HG02759 (cell line): Measurements from ENCODE around the gene GSTT2.

Experiments
- ATAC-seq: cut with Tn5 transposase; IDR thresholded peaks from one replicate; pipeline ENCODE4 v1.9.1; 2021; ENCODE audit warnings: mild to moderate bottlenecking, moderate library complexity; ENCODE audit not compliant: unreplicated experiment

Gene GSTT2

DNA sequence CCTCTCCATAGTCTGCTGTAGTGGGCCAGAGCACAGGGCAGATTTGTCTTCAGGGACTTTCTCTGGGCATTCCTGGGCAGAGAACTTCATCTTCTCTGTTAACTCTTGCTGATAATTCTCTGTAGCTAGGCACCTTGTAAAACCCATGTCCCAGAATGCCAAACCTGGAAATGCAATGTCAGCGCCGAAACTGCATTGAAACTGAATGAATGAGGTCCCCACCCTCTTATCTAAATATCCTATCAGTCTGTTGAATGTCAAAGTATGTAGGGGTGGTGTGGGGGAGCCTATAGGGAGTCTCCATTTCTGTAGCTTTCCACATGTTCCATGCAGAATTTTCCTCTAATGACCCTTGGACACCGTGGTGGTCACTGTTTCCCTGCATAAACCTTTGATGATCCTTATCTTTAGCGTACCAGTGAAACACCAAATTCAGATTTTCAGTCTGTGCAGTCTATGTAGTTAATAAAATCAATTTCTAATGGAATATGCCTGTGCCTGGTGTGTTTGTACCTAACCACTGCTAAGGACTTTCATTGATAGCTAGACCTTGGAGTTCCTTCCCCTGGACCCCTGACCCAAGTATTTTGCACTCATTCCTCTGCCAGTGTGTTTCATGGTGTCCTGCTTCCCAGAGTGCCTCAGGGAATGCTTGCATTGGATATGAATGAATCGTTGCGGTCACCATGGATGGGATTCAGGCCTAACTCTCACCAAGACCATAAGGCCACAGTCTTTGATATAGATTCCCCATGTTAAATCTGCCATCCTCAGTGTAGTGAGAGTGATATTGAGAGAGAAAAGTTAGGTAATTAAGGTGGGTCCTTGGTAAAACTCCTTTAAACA is 28.7 kb downstream of the GSTT2 start:
- ATAC-seq: no peak

DNA sequence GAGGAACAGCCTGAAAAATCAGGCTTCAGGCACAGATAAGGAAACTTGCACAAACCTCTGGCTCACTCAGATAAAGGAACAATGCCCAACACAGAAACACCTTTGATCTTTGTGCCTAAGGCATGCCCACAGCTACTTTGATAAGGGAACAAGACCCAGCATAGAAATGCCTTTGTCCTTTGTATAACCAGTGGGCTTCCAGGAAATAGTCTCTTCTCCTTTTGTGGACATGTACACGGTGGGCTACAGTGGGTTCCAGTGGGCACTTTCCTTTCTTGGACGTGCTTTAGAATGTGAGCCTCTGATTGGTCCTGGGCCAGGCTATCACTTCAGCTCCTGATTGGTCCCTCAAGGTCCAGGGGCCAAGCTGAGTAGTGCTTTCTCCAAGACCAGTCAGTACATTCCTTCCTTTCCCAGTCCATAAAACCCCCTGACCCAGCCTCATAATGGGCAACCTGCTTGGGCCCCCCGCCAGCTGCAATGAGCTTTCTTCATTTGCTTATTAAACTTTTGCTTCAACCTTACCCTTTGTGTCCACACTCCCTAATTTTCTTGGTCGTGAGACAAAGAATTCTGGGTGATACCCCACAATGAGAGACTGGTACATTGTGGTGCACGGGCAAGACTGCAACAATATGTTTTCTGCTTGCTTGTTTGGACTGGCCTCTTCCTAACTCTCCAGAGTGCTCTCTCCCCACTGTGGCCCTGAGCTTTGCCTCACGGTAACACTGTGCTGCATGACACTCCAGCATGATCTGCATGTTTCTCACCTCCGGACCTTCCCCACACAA is 29.5 kb downstream of the GSTT2 start:
- ATAC-seq: no peak

DNA sequence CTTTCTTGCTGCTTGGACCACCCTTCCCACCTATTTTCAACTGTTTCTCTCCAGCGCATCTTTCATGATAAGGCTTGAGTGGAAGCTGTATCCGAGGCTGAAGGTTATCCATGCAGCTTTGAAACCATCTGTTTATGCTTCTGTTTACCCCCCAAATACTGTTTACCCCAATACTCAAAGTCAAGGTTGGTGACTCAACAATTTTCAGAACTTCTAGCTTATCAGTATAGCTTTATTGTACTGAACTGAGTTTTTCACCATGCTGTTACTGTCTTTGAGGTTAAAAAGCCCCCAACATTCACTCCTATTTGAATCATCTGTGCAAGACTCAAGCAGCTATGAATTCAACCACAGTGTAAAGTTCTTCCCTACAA is 30.1 kb downstream of the GSTT2 start:
- ATAC-seq: no peak

DNA sequence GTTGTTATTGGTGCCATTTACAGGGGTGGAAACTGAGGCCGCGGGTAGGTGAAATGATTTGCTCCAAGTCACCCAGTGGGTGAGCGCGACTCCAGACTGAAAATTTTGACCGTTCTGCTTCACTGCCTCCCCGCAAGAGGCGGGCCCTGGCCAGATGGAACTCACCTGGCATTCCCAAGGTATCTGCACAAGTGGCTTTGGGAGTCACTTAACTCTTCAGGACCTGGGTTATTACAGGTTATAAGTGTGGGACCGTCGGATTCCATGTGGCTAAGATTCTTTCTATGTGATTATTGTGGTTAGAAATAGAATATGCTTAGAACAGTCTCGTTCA is 31.8 kb downstream of the GSTT2 start:
- no peak for ATAC-seq

DNA sequence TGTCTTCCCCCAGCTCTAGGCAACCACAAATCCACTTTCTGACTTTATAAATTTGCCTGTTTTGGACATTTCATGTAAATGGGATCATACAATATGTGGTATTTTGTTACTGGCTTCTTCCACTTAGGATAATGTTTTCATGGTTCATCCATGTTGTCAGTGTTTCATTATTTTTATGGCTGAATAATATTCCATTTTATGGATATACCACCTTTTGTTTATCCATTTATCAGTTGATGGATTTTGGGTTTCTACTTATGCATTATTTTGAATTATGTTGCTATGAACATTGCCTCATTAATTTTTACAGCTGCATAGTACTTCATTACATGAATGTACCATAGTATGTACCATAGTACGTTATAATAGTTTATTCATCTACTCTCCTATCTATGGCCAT is 36.2 kb downstream of the GSTT2 start:
- ATAC-seq: no peak

DNA sequence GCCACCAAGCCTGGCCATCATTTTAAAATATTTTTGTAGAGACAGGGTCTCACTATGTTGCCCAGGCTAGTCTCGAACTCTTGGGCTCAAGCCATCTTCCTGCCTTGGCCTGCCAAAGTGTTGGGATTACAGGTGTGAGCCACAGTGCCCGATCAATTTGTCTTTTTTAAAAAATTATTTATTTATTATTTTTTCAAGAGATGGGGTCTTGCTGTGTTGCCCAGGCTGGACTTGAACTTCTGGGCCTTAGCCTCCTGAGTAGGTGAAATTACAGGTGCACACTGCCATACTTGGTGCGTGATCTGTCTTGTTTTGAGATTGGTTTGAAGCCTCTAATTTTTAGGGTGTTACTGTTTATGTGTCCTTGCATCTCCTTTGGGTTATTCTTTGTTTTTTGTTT is 41.4 kb downstream of the GSTT2 start:
- ATAC-seq: no peak

DNA sequence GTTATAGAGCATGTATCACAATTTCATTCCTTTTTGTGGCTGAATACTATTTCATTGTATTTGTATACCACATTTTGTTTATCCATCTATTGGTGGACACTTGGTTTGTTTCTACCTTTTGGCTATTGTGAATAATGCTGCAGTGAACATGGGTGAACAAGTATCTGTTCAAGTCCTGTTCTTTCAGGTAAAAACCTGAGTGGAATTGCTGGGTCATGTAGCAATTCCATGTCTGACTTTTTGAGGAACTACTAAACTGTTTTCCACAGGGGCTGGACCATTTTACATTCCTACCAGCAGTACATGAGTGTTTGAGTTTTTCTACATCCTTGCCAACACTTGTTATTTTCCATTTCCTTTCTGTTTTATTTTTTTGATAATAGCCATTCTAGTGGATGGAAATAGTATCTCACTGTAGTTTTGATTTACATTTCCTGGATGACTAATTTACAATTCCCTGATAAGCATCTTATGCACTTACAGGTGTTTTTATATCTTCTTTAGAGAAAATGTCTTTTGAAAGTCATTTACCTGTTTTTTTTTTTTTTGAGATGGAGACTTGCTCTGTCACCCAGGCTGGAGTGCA is 43.4 kb downstream of the GSTT2 start:
- no peak for ATAC-seq

DNA sequence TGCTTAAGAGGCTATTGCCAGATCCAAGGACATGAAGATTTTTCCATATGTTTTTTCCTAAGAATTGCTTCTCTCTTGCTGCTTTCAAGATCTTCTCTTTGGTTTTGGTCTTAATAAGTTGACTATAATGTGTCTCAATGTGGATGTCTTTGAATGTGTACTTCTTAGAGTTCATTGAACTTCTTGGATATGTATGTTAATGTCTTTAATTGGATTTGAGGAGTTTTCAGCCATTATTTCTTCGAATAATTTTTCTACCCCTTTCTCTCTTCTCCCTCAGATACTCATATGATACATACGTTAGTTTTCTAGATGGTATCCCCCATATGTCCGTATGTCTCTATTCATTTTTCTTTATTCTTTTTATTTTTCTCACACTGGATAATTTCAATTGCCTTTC is 44.4 kb downstream of the GSTT2 start:
- no peak for ATAC-seq

DNA sequence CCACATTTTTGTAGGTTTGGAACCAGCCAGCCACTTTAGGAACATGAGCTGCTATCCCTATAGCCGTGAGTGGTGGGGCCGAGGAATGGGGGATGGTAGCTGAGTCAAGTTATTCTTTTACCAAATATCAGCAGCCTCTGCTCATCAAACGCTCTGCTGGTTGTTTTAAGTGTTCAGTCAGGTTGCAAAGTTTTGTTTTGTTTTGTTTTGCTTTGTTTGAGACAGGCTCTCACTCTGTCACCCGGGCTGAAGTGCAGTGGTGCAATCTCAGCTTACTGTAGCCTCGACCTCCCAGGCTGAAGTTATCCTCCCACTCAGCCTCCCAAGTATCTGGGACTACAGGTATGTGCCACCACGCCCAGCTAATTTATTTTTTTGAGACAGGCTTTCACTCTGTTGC is 45.5 kb downstream of the GSTT2 start:
- ATAC-seq: no peak

DNA sequence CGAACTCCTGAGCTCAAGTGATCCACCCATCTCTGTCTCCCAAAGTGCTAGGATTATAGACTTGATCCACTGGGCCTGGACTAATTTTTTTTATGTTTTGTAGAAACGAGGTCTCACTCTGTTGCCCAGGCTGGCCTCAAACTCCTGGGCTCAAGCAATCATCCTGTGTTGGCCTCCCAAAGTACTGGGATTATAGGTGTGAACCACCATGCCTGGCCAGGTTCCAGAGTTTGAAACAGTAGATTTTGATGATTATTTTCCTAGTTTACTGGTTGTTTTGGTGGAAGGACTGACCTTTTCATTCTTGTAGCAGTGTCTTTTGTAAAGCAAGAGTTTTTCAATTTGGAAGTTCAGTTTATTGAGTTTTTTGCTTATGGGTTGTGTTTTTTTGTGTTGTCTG is 46.1 kb downstream of the GSTT2 start:
- no peak for ATAC-seq

DNA sequence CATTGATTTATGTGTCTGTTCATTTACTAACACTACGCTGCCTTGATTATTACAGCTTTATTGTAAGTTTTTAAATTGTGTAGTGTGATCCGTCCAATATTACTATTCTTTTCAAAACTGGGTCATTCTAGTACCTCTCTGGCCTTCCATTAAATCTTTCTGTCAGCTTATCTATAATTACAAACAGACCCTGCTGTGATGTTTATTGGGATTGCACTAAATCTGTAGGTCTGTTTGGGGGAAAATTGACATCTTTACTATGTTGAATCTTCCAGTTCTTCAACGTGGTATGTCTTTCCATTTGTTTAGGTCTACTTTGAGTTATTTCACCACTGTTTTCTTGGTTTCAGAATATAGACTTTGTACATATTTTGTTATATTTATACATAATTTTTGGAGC is 46.8 kb downstream of the GSTT2 start:
- no peak for ATAC-seq

DNA sequence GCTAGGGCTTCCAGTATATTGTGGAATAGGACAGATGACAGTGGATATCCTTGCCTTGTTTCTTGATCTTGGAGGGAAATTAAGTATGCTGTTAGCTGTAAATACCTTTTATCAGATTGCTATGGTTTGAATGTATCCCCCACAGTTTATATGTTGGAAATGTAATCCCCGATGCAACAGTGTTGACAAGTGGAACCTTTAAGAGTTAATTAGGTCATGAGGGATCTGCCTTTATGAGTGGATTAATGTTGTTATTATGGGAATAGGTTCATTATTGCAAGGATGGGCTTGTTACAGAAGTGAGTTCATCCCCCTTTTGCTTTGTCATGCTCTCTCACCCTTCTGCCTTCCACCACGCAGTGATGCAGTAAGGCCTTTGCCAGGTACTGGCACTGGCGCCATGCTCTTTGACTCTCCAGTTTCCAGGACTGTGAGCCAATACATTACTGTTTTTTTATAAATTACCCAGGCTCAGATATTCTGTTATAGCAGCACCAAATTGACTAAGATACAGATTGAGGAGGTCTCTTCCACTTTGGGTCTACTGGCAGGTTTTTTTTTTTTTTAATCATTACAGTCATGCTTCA is 47.5 kb downstream of the GSTT2 start:
- ATAC-seq: no peak

DNA sequence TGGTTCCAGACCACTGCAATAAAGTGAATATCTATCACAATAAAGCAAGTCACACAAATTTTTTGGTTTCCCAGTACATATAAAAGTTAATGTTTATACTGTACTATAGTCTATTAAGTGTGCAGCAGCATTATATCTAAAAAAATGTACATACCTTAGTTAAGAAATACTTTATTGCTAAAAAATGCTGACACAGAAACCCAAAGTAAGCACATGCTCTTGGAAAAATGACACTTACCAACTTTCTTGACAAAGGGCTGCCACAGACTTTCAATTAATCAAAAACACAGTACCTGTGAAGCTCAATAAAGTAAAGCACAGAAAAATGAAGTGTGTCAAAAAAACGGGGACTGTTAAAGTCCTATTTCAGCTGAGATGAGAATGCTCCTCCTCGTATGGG is 48.1 kb downstream of the GSTT2 start:
- no peak for ATAC-seq

DNA sequence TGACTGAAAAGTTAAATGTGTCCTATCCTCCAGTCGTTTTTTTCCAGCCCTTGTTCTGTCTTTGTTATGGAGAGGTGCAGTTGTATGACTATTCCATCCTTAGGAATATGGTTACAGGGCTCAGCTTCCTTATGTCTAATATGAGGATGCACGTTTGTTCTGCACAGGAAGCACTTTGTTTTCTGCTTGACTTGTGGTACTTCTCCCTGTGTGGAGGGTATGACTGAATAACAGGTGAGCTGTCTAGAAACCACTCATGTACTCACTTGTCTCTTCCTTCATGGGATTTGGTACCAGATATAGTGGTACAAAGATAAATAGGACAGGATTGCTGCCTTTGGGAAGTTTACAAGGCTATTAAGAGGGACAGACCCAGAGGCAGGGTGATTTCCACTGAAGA is 48.6 kb downstream of the GSTT2 start:
- ATAC-seq: no peak

DNA sequence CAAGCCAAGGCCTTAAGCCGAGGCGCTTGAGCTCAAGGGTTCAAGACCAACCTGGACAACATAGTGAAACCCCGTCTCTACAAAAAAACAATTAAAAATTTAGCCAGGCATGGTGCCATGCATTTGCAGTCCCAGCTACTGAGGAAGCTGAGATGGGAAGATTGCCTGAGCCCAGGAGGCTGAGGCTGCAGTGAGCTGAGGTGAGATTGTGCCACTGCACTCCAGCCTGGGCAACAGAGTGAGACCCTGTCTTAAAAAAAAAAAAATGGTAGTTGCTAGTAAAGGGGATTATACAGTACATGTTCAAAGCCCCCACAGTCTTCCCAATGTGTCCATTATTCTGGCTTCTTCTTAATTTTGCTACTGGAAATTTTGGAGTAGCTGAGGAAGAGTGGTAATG is 49.4 kb downstream of the GSTT2 start:
- ATAC-seq: no peak

DNA sequence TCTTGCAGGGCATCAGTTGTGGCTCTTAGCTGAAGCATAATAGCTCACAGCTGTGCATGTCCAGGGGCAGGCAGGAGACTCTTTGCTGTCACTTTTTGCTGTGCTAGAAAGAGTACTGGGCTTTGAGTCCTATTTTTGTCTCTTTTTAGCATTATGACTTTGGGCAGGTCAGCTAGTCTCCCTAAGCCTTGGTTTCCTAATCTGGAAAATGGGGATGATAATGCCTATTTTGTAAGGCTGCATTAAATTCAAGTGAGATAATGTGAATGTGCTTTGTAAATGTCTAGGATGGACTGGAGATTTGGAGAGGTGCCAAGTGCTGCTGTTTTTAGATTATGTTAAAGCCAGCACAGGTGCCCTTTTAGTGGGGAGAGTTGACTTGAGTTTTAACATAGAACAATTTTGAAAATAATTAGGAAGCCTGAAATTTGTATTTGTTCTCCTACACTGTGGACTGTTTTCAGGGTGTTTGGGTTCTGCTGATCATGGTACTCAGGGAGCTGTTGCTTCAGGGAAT is 50.3 kb downstream of the GSTT2 start:
- ATAC-seq: no peak
